K562 (cell line): ENCODE measurements around the gene FFAR4. TPM values are rescaled to one million over a fixed set of nuclear protein-coding genes. Genes with fewer than 3 reads are reported as not detected.

Experiments
- ATAC-seq: fragments of 200-7000 bp; cut with Tn5 transposase; 3 replicates; pipeline ENCODE4 v1.9.1; 2020; ENCODE audit warnings: moderate library complexity
- BruUV-seq: library from RNA; stranded (reverse); fragments of 400-500 nt; replicated peaks from 2 replicates; lab custom pipeline; 2021; lab: Mats Ljungman, UMichigan
- CTCF ChIA-PET: fragments of 300-600 bp; formaldehyde crosslinking; extraction: SDS; loops from one replicate; lab custom pipeline; 2021; ENCODE audit warnings: low intra/inter-chr PET ratio; lab: Yijun Ruan, JAX
- POLR2A ChIA-PET: fragments of 300-600, 350-650 bp; sonication (Branson Sonifier 250); formaldehyde crosslinking; extraction: SDS; loops from one replicate; lab custom pipeline; 2021; ENCODE audit warnings: antibody characterized with exemption, inconsistent platforms; lab: Yijun Ruan, JAX
- DNase-seq, 4 experiments: peaks; one replicate each; pipeline versions ENCODE4 v3.0.0 to v3.0.0-alpha.2; 2011 to 2018; ENCODE audit warnings: low spot score in 3 of 4, mixed read lengths in 3 of 4; ENCODE audit errors: extremely low read depth in 1 of 4
- FAIRE-seq: peaks from 2 replicates; lab custom pipeline; 2011; peaks lifted over from hg19 to GRCh38; lab: Jason Lieb, UNC
- H2AFZ ChIP-seq: 2 replicates; pipeline ENCODE4 v1.6.0; 2011; ENCODE audit warnings: low read depth, low read length, control low read depth, inconsistent platforms
- H3K27ac ChIP-seq: fragments of 200-600 bp; 3 replicates; pipeline ENCODE4 v1.8.0; 2011; ENCODE audit warnings: low read depth, mild to moderate bottlenecking, control low read depth, inconsistent platforms, low read length, moderate library complexity, mixed read lengths; ENCODE audit errors: extremely low read depth
- H3K27me3 ChIP-seq, 2 experiments: fragments of 300-600 bp in 1 of 2; 2 replicates in 1 of 2; 3 replicates in 1 of 2; pipeline versions ENCODE4 v1.6.0 to v1.8.0; 2011; ENCODE audit warnings: inconsistent platforms in 2 of 2, low read length in 2 of 2, mild to moderate bottlenecking in 1 of 2, mixed read lengths in 1 of 2, moderate library complexity in 1 of 2; ENCODE audit not compliant: control insufficient read depth in 2 of 2, insufficient read depth in 2 of 2
- H3K36me3 ChIP-seq: fragments of 300-600 bp; 3 replicates; pipeline ENCODE4 v1.8.0; 2011; ENCODE audit warnings: mild to moderate bottlenecking, low read length, inconsistent platforms; ENCODE audit not compliant: control insufficient read depth, insufficient read depth
- H3K4me1 ChIP-seq, 2 experiments: fragments of 200-600 bp in 1 of 2; replicated peaks in 1 of 2; 2 replicates in 1 of 2; 3 replicates in 1 of 2; pipeline versions ENCODE4 v1.5.1 to v1.8.0; 2011; ENCODE audit warnings: inconsistent platforms in 2 of 2, low read length in 2 of 2, mild to moderate bottlenecking in 1 of 2, mixed read lengths in 1 of 2, moderate library complexity in 1 of 2; ENCODE audit not compliant: control insufficient read depth in 2 of 2, insufficient read depth in 2 of 2
- H3K4me2 ChIP-seq: 2 replicates; pipeline ENCODE4 v1.6.1; 2011; ENCODE audit warnings: low read length, control low read depth, inconsistent platforms, mixed read lengths; ENCODE audit not compliant: insufficient read depth
- H3K4me3 ChIP-seq: fragments of 200-600 bp; sonication (generic), shearing (Covaris generic); 2 replicates; pipeline ENCODE4 v1.5.1; 2016; ENCODE audit warnings: control low read depth, inconsistent platforms
- H3K79me2 ChIP-seq: fragments of 200-600 bp; 3 replicates; pipeline ENCODE4 v1.8.0; 2011; ENCODE audit warnings: low read length, inconsistent platforms; ENCODE audit not compliant: control insufficient read depth, insufficient read depth
- H3K9ac ChIP-seq, 2 experiments: 2 replicates each; pipeline versions ENCODE4 v1.6.0 to v1.6.1; 2011; ENCODE audit warnings: low read depth in 2 of 2, low read length in 2 of 2, control low read depth in 1 of 2, inconsistent platforms in 1 of 2, mild to moderate bottlenecking in 1 of 2, mixed read lengths in 1 of 2; ENCODE audit not compliant: insufficient read depth in 1 of 2
- H3K9me1 ChIP-seq: one replicate; pipeline ENCODE4 v1.6.0; 2011; ENCODE audit warnings: inconsistent platforms, mild to moderate bottlenecking, low read length, moderate library complexity; ENCODE audit not compliant: control insufficient read depth, insufficient read depth
- H3K9me3 ChIP-seq: replicated peaks from 2 replicates; pipeline ENCODE4 v1.5.1; 2011; ENCODE audit warnings: low read depth, low read length, inconsistent platforms; ENCODE audit not compliant: control insufficient read depth, insufficient read depth
- H4K20me1 ChIP-seq: replicated peaks from 2 replicates; pipeline ENCODE4 v1.6.1; 2011; ENCODE audit warnings: low read length, inconsistent platforms, mixed read lengths; ENCODE audit not compliant: control insufficient read depth, insufficient read depth
- MEIS2 ChIP-seq: fragments of 450-650 bp; IDR thresholded peaks from 2 replicates; pipeline ENCODE4 v1.6.1; 2014; ENCODE audit warnings: mild to moderate bottlenecking; ENCODE audit not compliant: partially characterized antibody
- POLR3A ChIP-seq: IDR thresholded peaks from 2 replicates; pipeline ENCODE4 v1.6.1; 2011; ENCODE audit warnings: borderline replicate concordance, mild to moderate bottlenecking, moderate library complexity; ENCODE audit not compliant: insufficient read length, insufficient read depth; ENCODE audit errors: extremely low read depth
- RBM25 ChIP-seq: fragments of 200-400 bp; formaldehyde crosslinking; IDR thresholded peaks from 2 replicates; pipeline ENCODE4 v1.6.1; 2018; ENCODE audit warnings: low read length, low read depth, moderate library complexity; ENCODE audit not compliant: severe bottlenecking
- ZNF589 ChIP-seq: fragments of 200-800 bp; sonication (Bioruptor generic); IDR thresholded peaks from 2 replicates; pipeline ENCODE4 v1.6.1; 2016; ENCODE audit warnings: low read depth, missing genetic modification characterization, missing compliant biosample characterization
- ZNF695 ChIP-seq: fragments of 450-650 bp; formaldehyde crosslinking; IDR thresholded peaks from 2 replicates; pipeline ENCODE4 v1.4.0; 2020; ENCODE audit warnings: mild to moderate bottlenecking, moderate library complexity
- WGBS: fragments of 100-300 bp; shearing (Covaris generic); methylation state at CpG from one replicate; pipeline ENCODE4 v1.1.6; 2016; ENCODE audit warnings: low coverage, mixed read lengths; ENCODE audit not compliant: insufficient coverage; ENCODE audit errors: missing lambda C conversion rate; 5-methylcytosine and 5-hydroxymethylcytosine counted together
- in situ Hi-C: fragments of 300-500 bp; cut with MboI; formaldehyde crosslinking; loops from 4 replicates; pipeline ENCODE4 v1.15.0; 2018; ENCODE audit warnings: inconsistent platforms, mixed read lengths
- intact Hi-C: fragments of 100-400 bp; cut with micrococcal nuclease; formaldehyde crosslinking; loops from 2 replicates; pipeline ENCODE4 v1.14.2; 2022
- polyA plus RNA-seq, 8 experiments: library from polyadenylated mRNA; depleted of rRNA in 4 of 8; stranded (reverse) in 5 of 8; unstranded in 3 of 8; fragments of >200 nt; fragmentation: Nextera tagmentation in 2 of 8; fragmentation: Illumina TruSeq in 1 of 8; extraction: Ambion mirVana in 2 of 8; extraction: Trizol in 1 of 8; gene quantifications; 2 replicates each; pipeline versions ENCODE4 v1.2.1 to v1.2.3, GENCODE V29; 2011 to 2014; ENCODE audit warnings: inconsistent platforms in 1 of 8, missing spikeins in 1 of 8
- total RNA-seq, 7 experiments: library from RNA; depleted of rRNA in 6 of 7; stranded (reverse); fragments of >200 nt in 6 of 7; fragmentation: Illumina TruSeq in 2 of 7; extraction: Trizol in 2 of 7; gene quantifications; 2 replicates each; pipeline versions ENCODE4 v1.2.1 to v1.2.3, GENCODE V29; 2011 to 2021; ENCODE audit warnings: low replicate concordance in 1 of 7
- TF ChIP-seq, protein P1 (sequence below): fragments of 250-450 bp; sonication (Bioruptor Pico); IDR thresholded peaks from 2 replicates; pipeline ENCODE4 v1.4.0; 2020; ENCODE audit warnings: mild to moderate bottlenecking, moderate library complexity, borderline replicate concordance

The FFAR4 gene
- total and polyA plus RNA-seq, 9 of the 15 experiments (the other 6 are each of a cell fraction or from before 2014, with no cell fraction given), result not detected

GRCh38 chr10:93577565-93577964 is 11.1 kb downstream of the FFAR4 start:
- BruUV-seq, result no TSS peak
- H3K9me3 ChIP-seq, result no peaks in the 10 kb centered on the region
- in situ Hi-C loops, result no loop called here
- H3K4me2 ChIP-seq, result no peak overlapping the region
- no peak for ATAC-seq
- no peak for DNase-seq
- CTCF ChIA-PET, result no interaction called here
- no peak overlapping the region for H2AFZ ChIP-seq
- POLR2A ChIA-PET, result no interaction called here
- no peak for FAIRE-seq
- no peaks in the 10 kb centered on the region for H3K79me2 ChIP-seq
- intact Hi-C loops, result no loop called here
- no peak overlapping the region for H3K27ac ChIP-seq
- H3K4me1 ChIP-seq, result no peaks in the 10 kb centered on the region
- no peak overlapping the region for H3K4me3 ChIP-seq
- no peaks in the 10 kb centered on the region for H4K20me1 ChIP-seq
- no peak overlapping the region for H3K9ac ChIP-seq
- H3K36me3 ChIP-seq, result no peaks in the 10 kb centered on the region
- H3K27me3 ChIP-seq, result peaks cover 2 to 24% of the 10 kb centered on the region in 2 experiments; a peak in 3 of 5 replicates
- WGBS, result 0% methylated on average over 3 of the region's 3 CpGs
- no peaks in the 10 kb centered on the region for H3K9me1 ChIP-seq
- TF ChIP-seq RBM25 (peak; percentile 64), POLR3A (no peak), ZNF695 (no peak)

GRCh38 chr10:93579089-93579488 is 12.6 kb downstream of the FFAR4 start:
- Histone ChIP-seq H3K9me1 (no peaks in the 10 kb centered on the region), H3K9me3 (no peaks in the 10 kb centered on the region), H3K4me3 (no peak overlapping the region), H3K36me3 (no peaks in the 10 kb centered on the region), H3K9ac (no peak overlapping the region)
- TF ChIP-seq, protein P1, sequence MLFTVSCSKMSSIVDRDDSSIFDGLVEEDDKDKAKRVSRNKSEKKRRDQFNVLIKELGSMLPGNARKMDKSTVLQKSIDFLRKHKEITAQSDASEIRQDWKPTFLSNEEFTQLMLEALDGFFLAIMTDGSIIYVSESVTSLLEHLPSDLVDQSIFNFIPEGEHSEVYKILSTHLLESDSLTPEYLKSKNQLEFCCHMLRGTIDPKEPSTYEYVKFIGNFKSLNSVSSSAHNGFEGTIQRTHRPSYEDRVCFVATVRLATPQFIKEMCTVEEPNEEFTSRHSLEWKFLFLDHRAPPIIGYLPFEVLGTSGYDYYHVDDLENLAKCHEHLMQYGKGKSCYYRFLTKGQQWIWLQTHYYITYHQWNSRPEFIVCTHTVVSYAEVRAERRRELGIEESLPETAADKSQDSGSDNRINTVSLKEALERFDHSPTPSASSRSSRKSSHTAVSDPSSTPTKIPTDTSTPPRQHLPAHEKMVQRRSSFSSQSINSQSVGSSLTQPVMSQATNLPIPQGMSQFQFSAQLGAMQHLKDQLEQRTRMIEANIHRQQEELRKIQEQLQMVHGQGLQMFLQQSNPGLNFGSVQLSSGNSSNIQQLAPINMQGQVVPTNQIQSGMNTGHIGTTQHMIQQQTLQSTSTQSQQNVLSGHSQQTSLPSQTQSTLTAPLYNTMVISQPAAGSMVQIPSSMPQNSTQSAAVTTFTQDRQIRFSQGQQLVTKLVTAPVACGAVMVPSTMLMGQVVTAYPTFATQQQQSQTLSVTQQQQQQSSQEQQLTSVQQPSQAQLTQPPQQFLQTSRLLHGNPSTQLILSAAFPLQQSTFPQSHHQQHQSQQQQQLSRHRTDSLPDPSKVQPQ (CRISPR knock-in tag), result no peak
- TF ChIP-seq RBM25, result peak; percentile 33
- no peak for TF ChIP-seq MEIS2
- no peak for TF ChIP-seq ZNF589 (CRISPR knock-in tag)
- TF ChIP-seq, all 486 proteins: peak for 1
- H3K4me1 ChIP-seq, result no peaks in the 10 kb centered on the region
- no peak overlapping the region for H3K4me2 ChIP-seq
- DNase-seq, result no peak
- FAIRE-seq, result no peak
- H3K79me2 ChIP-seq, result no peaks in the 10 kb centered on the region
- 0% methylated on average over 6 of the region's 7 CpGs for whole genome bisulfite sequencing
- BruUV-seq, result no TSS peak
- no peaks in the 10 kb centered on the region for H4K20me1 ChIP-seq
- ATAC-seq, result no peak
- H3K27ac ChIP-seq, result no peak overlapping the region
- CTCF ChIA-PET, result no interaction called here
- POLR2A ChIA-PET, result no interaction called here
- intact Hi-C loops (no loop called here), in situ Hi-C loops (no loop called here)
- peaks cover 2 to 21% of the 10 kb centered on the region in 2 experiments; a peak in 3 of 5 replicates for H3K27me3 ChIP-seq
- no peak overlapping the region for H2AFZ ChIP-seq
